SK-N-SH (cell line): ENCODE measurements around the gene RNF212B. TPM values are rescaled to one million over a fixed set of nuclear protein-coding genes. Genes with fewer than 3 reads are reported as not detected.

Experiments
- CTCF ChIA-PET: fragments of 300-600, 350-600 bp; formaldehyde crosslinking; extraction: SDS; loops from one replicate; lab custom pipeline; 2021; lab: Yijun Ruan, JAX
- POLR2A ChIA-PET: fragments of 350-600 bp; sonication (Branson Sonifier 250); formaldehyde crosslinking; extraction: SDS; loops from one replicate; lab custom pipeline; 2020; ENCODE audit warnings: antibody characterized with exemption, inconsistent platforms; lab: Yijun Ruan, JAX
- DNase-seq: peaks from one replicate; pipeline ENCODE4 v3.0.0; 2012
- H2AFZ ChIP-seq: fragments of 200-600 bp; sonication (generic); 2 replicates; pipeline ENCODE4 v1.8.1; 2016; ENCODE audit warnings: antibody characterized with exemption, mild to moderate bottlenecking, low read depth
- H3F3A ChIP-seq: fragments of 200-600 bp; sonication (generic); replicated peaks from 2 replicates; pipeline ENCODE3; 2016; ENCODE audit warnings: antibody characterized with exemption, mild to moderate bottlenecking; ENCODE audit not compliant: insufficient read depth
- H3K27ac ChIP-seq, 2 experiments: fragments of 200-500 bp in 1 of 2; fragments of 200-600 bp in 1 of 2; sonication (Bioruptor generic) in 1 of 2; sonication (generic), shearing (Covaris generic) in 1 of 2; 2 replicates each; pipeline versions ENCODE4 v1.5.1 to v1.6.1; 2014 to 2016; ENCODE audit warnings: low read depth in 2 of 2, inconsistent platforms in 1 of 2, low read length in 1 of 2, mild to moderate bottlenecking in 1 of 2, mixed read lengths in 1 of 2
- H3K27me3 ChIP-seq: fragments of 200-600 bp; sonication (generic), shearing (Covaris generic); 2 replicates; pipeline ENCODE4 v1.6.1; 2016; ENCODE audit warnings: mixed run types; ENCODE audit not compliant: insufficient read depth
- H3K36me3 ChIP-seq, 2 experiments: fragments of 200-500 bp in 1 of 2; fragments of 200-600 bp in 1 of 2; sonication (Bioruptor generic) in 1 of 2; sonication (generic) in 1 of 2; replicated peaks in 1 of 2; 2 replicates each; pipeline versions ENCODE3 to v1.5.1; 2014 to 2016; ENCODE audit warnings: low read length in 1 of 2, mild to moderate bottlenecking in 1 of 2; ENCODE audit not compliant: insufficient read depth in 2 of 2, control insufficient read depth in 1 of 2
- H3K4me1 ChIP-seq, 2 experiments: fragments of 200-500 bp in 1 of 2; fragments of 200-600 bp in 1 of 2; sonication (Bioruptor generic) in 1 of 2; sonication (generic), shearing (Covaris generic) in 1 of 2; 2 replicates each; pipeline versions ENCODE4 v1.5.1 to v1.6.1; 2014 to 2016; ENCODE audit warnings: low read depth in 1 of 2, low read length in 1 of 2, mixed run types in 1 of 2; ENCODE audit not compliant: insufficient read depth in 2 of 2, control insufficient read depth in 1 of 2
- H3K4me2 ChIP-seq: fragments of 200-600 bp; sonication (generic), shearing (Covaris generic); 2 replicates; pipeline ENCODE4 v1.6.1; 2017; ENCODE audit warnings: mixed run types
- H3K4me3 ChIP-seq, 2 experiments: fragments of 200-500 bp in 1 of 2; fragments of 200-600 bp in 1 of 2; sonication (Bioruptor generic) in 1 of 2; sonication (generic), shearing (Covaris generic) in 1 of 2; 2 replicates each; pipeline versions ENCODE4 v1.5.1 to v1.8.1; 2014 to 2016; ENCODE audit warnings: low read depth in 2 of 2, inconsistent platforms in 1 of 2, low read length in 1 of 2, mild to moderate bottlenecking in 1 of 2, mixed read lengths in 1 of 2, moderate library complexity in 1 of 2
- H3K79me2 ChIP-seq: fragments of 200-600 bp; sonication (generic); 2 replicates; pipeline ENCODE4 v1.8.1; 2017; ENCODE audit warnings: mild to moderate bottlenecking; ENCODE audit not compliant: insufficient read depth
- H3K9ac ChIP-seq: fragments of 200-600 bp; sonication (generic); 2 replicates; pipeline ENCODE4 v1.6.1; 2017; ENCODE audit warnings: mixed run types
- H3K9me2 ChIP-seq: fragments of 200-600 bp; sonication (generic); 2 replicates; pipeline ENCODE4 v1.6.1; 2017; ENCODE audit warnings: mixed run types
- H3K9me3 ChIP-seq: fragments of 200-600 bp; sonication (generic); 2 replicates; pipeline ENCODE4 v1.6.1; 2017; ENCODE audit warnings: mixed run types, mild to moderate bottlenecking, moderate library complexity
- H4K20me1 ChIP-seq: fragments of 200-600 bp; sonication (generic); 2 replicates; pipeline ENCODE4 v1.6.1; 2017; ENCODE audit warnings: mild to moderate bottlenecking, mixed run types; ENCODE audit not compliant: insufficient read depth
- FOSL2 ChIP-seq: IDR thresholded peaks from 2 replicates; pipeline ENCODE4 v1.4.0; 2012; ENCODE audit warnings: low read depth, mild to moderate bottlenecking, moderate library complexity, borderline replicate concordance
- GATA2 ChIP-seq: sonication (generic); formaldehyde crosslinking; IDR thresholded peaks from 2 replicates; pipeline ENCODE4 v1.5.0; 2020; ENCODE audit warnings: mild to moderate bottlenecking, missing genetic modification reagents
- MEF2A ChIP-seq: IDR thresholded peaks from 2 replicates; pipeline ENCODE4 v1.4.0; 2012; ENCODE audit warnings: low read depth, borderline replicate concordance
- RAD21 ChIP-seq: IDR thresholded peaks from 2 replicates; pipeline ENCODE4 v1.6.1; 2012; ENCODE audit warnings: mild to moderate bottlenecking, low read length
- TEAD4 ChIP-seq: IDR thresholded peaks from 2 replicates; pipeline ENCODE4 v1.4.0; 2012; ENCODE audit warnings: mild to moderate bottlenecking, borderline replicate concordance; ENCODE audit not compliant: insufficient read depth
- WGBS: methylation state at CpG from one replicate; pipeline ENCODE4 v1.1.6; 2017; ENCODE audit warnings: low lambda C conversion rate; 5-methylcytosine and 5-hydroxymethylcytosine counted together
- polyA plus RNA-seq, 3 experiments: library from polyadenylated mRNA; depleted of rRNA; stranded (reverse); fragments of >200 nt; gene quantifications; 2 replicates each; pipeline ENCODE4 v1.2.3, GENCODE V29; 2012
- TF ChIP-seq, protein P1 (sequence below): fragments of 150-350 bp; IDR thresholded peaks from 2 replicates; pipeline ENCODE4 v1.6.1; 2017; ENCODE audit warnings: antibody characterized with exemption, low read length, low read depth, borderline replicate concordance
- TF ChIP-seq, protein P2 (sequence below): IDR thresholded peaks from 2 replicates; pipeline ENCODE4 v1.6.1; 2012; ENCODE audit warnings: mild to moderate bottlenecking, low read depth, low read length, moderate library complexity
- TF ChIP-seq, protein P3 (sequence below): IDR thresholded peaks from 2 replicates; pipeline ENCODE4 v1.4.0; 2012; ENCODE audit warnings: low read depth

Gene RNF212B
- polyA plus RNA-seq, 1 of the 3 experiments (the other 2 are of a cell fraction), result not detected

DNA sequence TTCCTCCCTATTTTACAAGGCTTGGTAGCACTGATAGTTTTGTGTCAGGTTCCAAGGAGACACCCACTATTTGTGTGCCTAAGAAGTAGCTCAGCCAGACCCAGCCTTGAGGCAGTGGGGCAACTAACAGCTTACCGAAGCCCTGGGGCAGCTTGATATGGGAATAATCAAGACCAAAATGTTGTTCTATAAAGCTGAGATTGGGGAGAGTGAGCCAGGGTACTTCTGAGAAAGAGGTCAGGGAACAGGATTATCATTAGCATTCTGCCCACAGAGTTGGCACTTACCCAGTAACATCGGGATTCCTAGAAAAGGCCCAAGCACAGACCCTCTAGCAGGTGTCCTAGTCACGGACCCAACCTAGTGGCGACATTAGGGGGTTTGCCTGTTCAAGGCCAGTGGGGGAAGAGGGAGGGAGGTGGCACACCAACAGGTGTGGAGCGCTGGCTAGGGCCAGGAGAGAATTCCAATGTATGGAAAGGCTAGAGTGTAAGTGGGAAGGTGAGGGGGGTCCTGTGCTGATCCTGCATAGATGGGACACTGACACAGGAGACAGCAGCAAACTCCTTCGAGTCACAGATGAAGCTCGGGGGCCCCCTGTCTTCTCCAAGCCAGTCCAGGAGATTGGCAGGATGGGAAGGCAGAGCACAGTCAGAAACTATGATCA, 60.0 kb downstream of the RNF212B start:
- no peaks in the 10 kb centered on the region for H3K9me2 ChIP-seq
- H3K27me3 ChIP-seq, result no peaks in the 10 kb centered on the region
- DNase-seq, result no peak
- H3K4me1 ChIP-seq, result peaks cover 13 to 17% of the 10 kb centered on the region in 2 experiments; a peak in 3 of 4 replicates
- H3K4me3 ChIP-seq, result no peak overlapping the region
- no peaks in the 10 kb centered on the region for H4K20me1 ChIP-seq
- TF ChIP-seq MEF2A (no peak), GATA2 (CRISPR knock-in tag) (no peak), FOSL2 (no peak), RAD21 (no peak), TEAD4 (no peak)
- TF ChIP-seq, protein P1, sequence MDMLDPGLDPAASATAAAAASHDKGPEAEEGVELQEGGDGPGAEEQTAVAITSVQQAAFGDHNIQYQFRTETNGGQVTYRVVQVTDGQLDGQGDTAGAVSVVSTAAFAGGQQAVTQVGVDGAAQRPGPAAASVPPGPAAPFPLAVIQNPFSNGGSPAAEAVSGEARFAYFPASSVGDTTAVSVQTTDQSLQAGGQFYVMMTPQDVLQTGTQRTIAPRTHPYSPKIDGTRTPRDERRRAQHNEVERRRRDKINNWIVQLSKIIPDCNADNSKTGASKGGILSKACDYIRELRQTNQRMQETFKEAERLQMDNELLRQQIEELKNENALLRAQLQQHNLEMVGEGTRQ, result no peak
- TF ChIP-seq, protein P2, sequence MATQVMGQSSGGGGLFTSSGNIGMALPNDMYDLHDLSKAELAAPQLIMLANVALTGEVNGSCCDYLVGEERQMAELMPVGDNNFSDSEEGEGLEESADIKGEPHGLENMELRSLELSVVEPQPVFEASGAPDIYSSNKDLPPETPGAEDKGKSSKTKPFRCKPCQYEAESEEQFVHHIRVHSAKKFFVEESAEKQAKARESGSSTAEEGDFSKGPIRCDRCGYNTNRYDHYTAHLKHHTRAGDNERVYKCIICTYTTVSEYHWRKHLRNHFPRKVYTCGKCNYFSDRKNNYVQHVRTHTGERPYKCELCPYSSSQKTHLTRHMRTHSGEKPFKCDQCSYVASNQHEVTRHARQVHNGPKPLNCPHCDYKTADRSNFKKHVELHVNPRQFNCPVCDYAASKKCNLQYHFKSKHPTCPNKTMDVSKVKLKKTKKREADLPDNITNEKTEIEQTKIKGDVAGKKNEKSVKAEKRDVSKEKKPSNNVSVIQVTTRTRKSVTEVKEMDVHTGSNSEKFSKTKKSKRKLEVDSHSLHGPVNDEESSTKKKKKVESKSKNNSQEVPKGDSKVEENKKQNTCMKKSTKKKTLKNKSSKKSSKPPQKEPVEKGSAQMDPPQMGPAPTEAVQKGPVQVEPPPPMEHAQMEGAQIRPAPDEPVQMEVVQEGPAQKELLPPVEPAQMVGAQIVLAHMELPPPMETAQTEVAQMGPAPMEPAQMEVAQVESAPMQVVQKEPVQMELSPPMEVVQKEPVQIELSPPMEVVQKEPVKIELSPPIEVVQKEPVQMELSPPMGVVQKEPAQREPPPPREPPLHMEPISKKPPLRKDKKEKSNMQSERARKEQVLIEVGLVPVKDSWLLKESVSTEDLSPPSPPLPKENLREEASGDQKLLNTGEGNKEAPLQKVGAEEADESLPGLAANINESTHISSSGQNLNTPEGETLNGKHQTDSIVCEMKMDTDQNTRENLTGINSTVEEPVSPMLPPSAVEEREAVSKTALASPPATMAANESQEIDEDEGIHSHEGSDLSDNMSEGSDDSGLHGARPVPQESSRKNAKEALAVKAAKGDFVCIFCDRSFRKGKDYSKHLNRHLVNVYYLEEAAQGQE, result no peak
- TF ChIP-seq, protein P3, sequence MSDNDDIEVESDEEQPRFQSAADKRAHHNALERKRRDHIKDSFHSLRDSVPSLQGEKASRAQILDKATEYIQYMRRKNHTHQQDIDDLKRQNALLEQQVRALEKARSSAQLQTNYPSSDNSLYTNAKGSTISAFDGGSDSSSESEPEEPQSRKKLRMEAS, result no peak
- TF ChIP-seq, all 33 proteins: peak for 0
- POLR2A ChIA-PET, result no interaction called here
- no peak overlapping the region for H2AFZ ChIP-seq
- no peaks in the 10 kb centered on the region for H3K9me3 ChIP-seq
- no peak overlapping the region for H3K9ac ChIP-seq
- H3K79me2 ChIP-seq, result peaks cover 6% of the 10 kb centered on the region; the same call in 1 of the 2 replicates
- WGBS, result 94% methylated on average over 7 of the region's 7 CpGs
- peaks cover 16% of the 10 kb centered on the region for H3F3A ChIP-seq
- peaks cover 0 to 3% of the 10 kb centered on the region in 2 experiments for H3K36me3 ChIP-seq
- CTCF ChIA-PET, result interaction anchor here (0.9 to 2.2 kb wide), 4 partner anchors 8 to 38 kb away, joined by 3 to 9 read pairs (median 5); no protein-coding TSS in a partner anchor
- H3K4me2 ChIP-seq, result no peak overlapping the region
- H3K27ac ChIP-seq, result 0 out of 4 replicates have a peak overlapping the region, but pooled peaks of 1 of the 2 experiments have one; percentile 31
